OCI-LY1 (cell line): ENCODE measurements around the gene RPLP2.

Source experiments
- H2AFZ ChIP-seq: fragments of 200-600 bp; sonication (generic), shearing (Covaris generic); 2 replicates; pipeline ENCODE4 v1.6.0; 2014; ENCODE audit warnings: antibody characterized with exemption, mild to moderate bottlenecking, low read length
- H3F3A ChIP-seq: fragments of 200-600 bp; sonication (generic), shearing (Covaris generic); 2 replicates; pipeline ENCODE4 v1.6.0; 2014; ENCODE audit warnings: mild to moderate bottlenecking, antibody characterized with exemption, low read length, moderate library complexity; ENCODE audit not compliant: insufficient read depth
- H3K27ac ChIP-seq: fragments of 200-600 bp; sonication (generic); 2 replicates; pipeline ENCODE4 v1.5.1; 2014; ENCODE audit warnings: low read length, mixed run types, mild to moderate bottlenecking, low read depth; ENCODE audit not compliant: poor library complexity, severe bottlenecking
- H3K27me3 ChIP-seq: fragments of 200-600 bp; sonication (generic); 2 replicates; pipeline ENCODE4 v1.6.0; 2014; ENCODE audit warnings: antibody characterized with exemption, mild to moderate bottlenecking, low read length, moderate library complexity; ENCODE audit not compliant: insufficient read depth
- H3K36me3 ChIP-seq: fragments of 200-600 bp; sonication (generic); 2 replicates; pipeline ENCODE4 v1.6.1; 2014; ENCODE audit warnings: mild to moderate bottlenecking, antibody characterized with exemption, low read length, moderate library complexity, mixed read lengths; ENCODE audit not compliant: insufficient read depth
- H3K4me1 ChIP-seq: fragments of 200-600 bp; sonication (generic); 2 replicates; pipeline ENCODE4 v1.5.1; 2014; ENCODE audit warnings: mild to moderate bottlenecking, low read length, moderate library complexity; ENCODE audit not compliant: insufficient read depth, severe bottlenecking
- H3K4me2 ChIP-seq: fragments of 200-600 bp; sonication (generic), shearing (Covaris generic); 2 replicates; pipeline ENCODE4 v1.6.1; 2014; ENCODE audit warnings: low read length
- H3K4me3 ChIP-seq: fragments of 200-600 bp; sonication (generic); 2 replicates; pipeline ENCODE4 v1.5.1; 2014; ENCODE audit warnings: low read length, low read depth, mild to moderate bottlenecking, mixed read lengths; ENCODE audit not compliant: poor library complexity, severe bottlenecking
- H3K79me2 ChIP-seq: fragments of 200-600 bp; shearing (Covaris generic); 2 replicates; pipeline ENCODE4 v1.6.1; 2016; ENCODE audit warnings: mixed run types, low read length, mixed read lengths; ENCODE audit not compliant: insufficient read depth
- H3K9ac ChIP-seq: fragments of 200-600 bp; sonication (generic), shearing (Covaris generic); 2 replicates; pipeline ENCODE4 v1.6.1; 2014; ENCODE audit warnings: mild to moderate bottlenecking, low read length, mixed read lengths
- H3K9me2 ChIP-seq: fragments of 200-600 bp; sonication (generic), shearing (Covaris generic); 2 replicates; pipeline ENCODE4 v1.6.1; 2014; ENCODE audit warnings: low read depth, mild to moderate bottlenecking, low read length, mixed read lengths
- H3K9me3 ChIP-seq: fragments of 200-600 bp; shearing (Covaris generic); 2 replicates; pipeline ENCODE4 v1.6.1; 2014; ENCODE audit warnings: low read length, mixed read lengths
- H4K20me1 ChIP-seq: fragments of 200-600 bp; sonication (generic), shearing (Covaris generic); 2 replicates; pipeline ENCODE4 v1.6.0; 2016; ENCODE audit warnings: mild to moderate bottlenecking, low read length; ENCODE audit not compliant: insufficient read depth
- CTCF ChIP-seq: fragments of 200-600 bp; sonication (generic), shearing (Covaris generic); IDR thresholded peaks from 2 replicates; pipeline ENCODE4 v1.5.1; 2017; ENCODE audit warnings: mild to moderate bottlenecking, antibody characterized with exemption, low read length, moderate library complexity, mixed read lengths
- EZH2 ChIP-seq: fragments of 200-600 bp; sonication (generic), shearing (Covaris generic); IDR thresholded peaks from 2 replicates; pipeline ENCODE4 v1.8.0; 2017; ENCODE audit warnings: borderline replicate concordance, mixed run types, mild to moderate bottlenecking, antibody characterized with exemption, low read length, moderate library complexity, mixed read lengths

Gene RPLP2

GRCh38 chr11:813072-813455, 3.3 kb downstream of the RPLP2 start:
- no peak for TF ChIP-seq EZH2
- no peak for TF ChIP-seq CTCF
- no peaks in the 10 kb centered on the region for H3K9me2 ChIP-seq
- no peaks in the 10 kb centered on the region for H3K27me3 ChIP-seq
- no peak overlapping the region for H3K9ac ChIP-seq
- peaks cover 26% of the 10 kb centered on the region for H3K4me1 ChIP-seq
- no peaks in the 10 kb centered on the region for H4K20me1 ChIP-seq
- no peak overlapping the region for H3K27ac ChIP-seq
- no peak overlapping the region for H3K4me2 ChIP-seq
- H3F3A ChIP-seq, result peaks cover 4% of the 10 kb centered on the region; the same call in 1 of the 2 replicates
- H2AFZ ChIP-seq, result no peak overlapping the region
- peaks cover 15% of the 10 kb centered on the region for H3K79me2 ChIP-seq
- no peaks in the 10 kb centered on the region for H3K9me3 ChIP-seq
- H3K4me3 ChIP-seq, result no peak overlapping the region
- peaks cover 57% of the 10 kb centered on the region for H3K36me3 ChIP-seq

- Histone ChIP-seq H3K27ac (no peak overlapping the region), H3F3A (peaks cover 4% of the 10 kb centered on the region; the same call in 1 of the 2 replicates), H3K27me3 (no peaks in the 10 kb centered on the region), H3K79me2 (peaks cover 15% of the 10 kb centered on the region), H3K36me3 (peaks cover 57% of the 10 kb centered on the region), H3K4me3 (no peak overlapping the region), H3K9ac (no peak overlapping the region), H3K9me2 (no peaks in the 10 kb centered on the region), H4K20me1 (no peaks in the 10 kb centered on the region), H2AFZ (no peak overlapping the region), H3K4me2 (no peak overlapping the region), H3K9me3 (no peaks in the 10 kb centered on the region), H3K4me1 (peaks cover 20% of the 10 kb centered on the region)
- no peak for TF ChIP-seq CTCF
- TF ChIP-seq EZH2, result no peak
Observed at GRCh38 chr11:813456-814096, 3.8 kb downstream of the RPLP2 start.

- TF ChIP-seq EZH2 (no peak), CTCF (no peak)
- no peak overlapping the region for H3K27ac ChIP-seq
- H3K4me1 ChIP-seq, result peaks cover 29% of the 10 kb centered on the region
- H3K27me3 ChIP-seq, result no peaks in the 10 kb centered on the region
- peaks cover 4% of the 10 kb centered on the region; the same call in 1 of the 2 replicates for H3F3A ChIP-seq
- H3K9me2 ChIP-seq, result no peaks in the 10 kb centered on the region
- no peak overlapping the region for H3K4me3 ChIP-seq
- H3K9ac ChIP-seq, result no peak overlapping the region
- no peak overlapping the region for H2AFZ ChIP-seq
- no peaks in the 10 kb centered on the region for H4K20me1 ChIP-seq
- no peak overlapping the region for H3K4me2 ChIP-seq
- no peaks in the 10 kb centered on the region for H3K9me3 ChIP-seq
- H3K79me2 ChIP-seq, result peaks cover 6% of the 10 kb centered on the region
- H3K36me3 ChIP-seq, result peaks cover 49% of the 10 kb centered on the region
Observed at GRCh38 chr11:815675-816432, 6.1 kb downstream of the RPLP2 start.
